ENCODE data around the gene BHMT2. TPM values are rescaled to one million over a fixed set of nuclear protein-coding genes. Genes with fewer than 3 reads are reported as not detected.

BHMT2 gene
- total RNA-seq, 1 experiment from 2014 or later = not detected

DNA sequence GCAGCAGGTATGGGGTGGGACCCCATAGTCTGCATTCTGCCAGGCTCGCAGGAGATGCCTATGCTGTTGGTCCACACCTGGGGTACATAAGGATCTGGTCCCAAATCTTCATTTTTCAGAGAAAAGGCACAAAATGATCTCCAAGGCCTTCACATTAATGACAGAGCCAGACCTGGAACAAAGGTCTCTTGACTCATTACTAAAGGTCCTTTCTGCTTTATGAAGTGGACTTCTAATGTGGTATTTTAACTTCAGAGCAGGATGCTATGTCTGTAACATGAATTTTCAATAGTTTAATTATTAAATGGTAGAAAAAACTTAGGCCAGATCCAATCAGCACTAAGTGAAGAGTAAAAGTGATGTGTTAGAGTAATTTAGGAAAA, 38.1 kb upstream of the BHMT2 start:
- Mint-ChIP-seq H3K27ac (ENCODE audit: unreplicated experiment) (no peak overlapping the region), H3K4me3 (ENCODE audit: low read depth, unreplicated experiment) (no peak overlapping the region), H3K27me3 (ENCODE audit: unreplicated experiment) (no peaks in the 10 kb centered on the region), H3K4me1 (ENCODE audit: low read depth, unreplicated experiment) (peaks cover 9% of the 10 kb centered on the region), H3K36me3 (ENCODE audit: insufficient read depth, unreplicated experiment) (no peaks in the 10 kb centered on the region), H3K9me3 (ENCODE audit: low read depth, unreplicated experiment) (no peaks in the 10 kb centered on the region)
- no TSS peak for BruUV-seq (replicated peaks)
- CTCF ChIA-PET = interaction anchor here (0.6 kb wide), 1 partner anchor 15 kb away, joined by 3 read pairs; no protein-coding TSS in a partner anchor
- TF ChIP-seq, protein P1, sequence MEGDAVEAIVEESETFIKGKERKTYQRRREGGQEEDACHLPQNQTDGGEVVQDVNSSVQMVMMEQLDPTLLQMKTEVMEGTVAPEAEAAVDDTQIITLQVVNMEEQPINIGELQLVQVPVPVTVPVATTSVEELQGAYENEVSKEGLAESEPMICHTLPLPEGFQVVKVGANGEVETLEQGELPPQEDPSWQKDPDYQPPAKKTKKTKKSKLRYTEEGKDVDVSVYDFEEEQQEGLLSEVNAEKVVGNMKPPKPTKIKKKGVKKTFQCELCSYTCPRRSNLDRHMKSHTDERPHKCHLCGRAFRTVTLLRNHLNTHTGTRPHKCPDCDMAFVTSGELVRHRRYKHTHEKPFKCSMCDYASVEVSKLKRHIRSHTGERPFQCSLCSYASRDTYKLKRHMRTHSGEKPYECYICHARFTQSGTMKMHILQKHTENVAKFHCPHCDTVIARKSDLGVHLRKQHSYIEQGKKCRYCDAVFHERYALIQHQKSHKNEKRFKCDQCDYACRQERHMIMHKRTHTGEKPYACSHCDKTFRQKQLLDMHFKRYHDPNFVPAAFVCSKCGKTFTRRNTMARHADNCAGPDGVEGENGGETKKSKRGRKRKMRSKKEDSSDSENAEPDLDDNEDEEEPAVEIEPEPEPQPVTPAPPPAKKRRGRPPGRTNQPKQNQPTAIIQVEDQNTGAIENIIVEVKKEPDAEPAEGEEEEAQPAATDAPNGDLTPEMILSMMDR (IDR thresholded peaks at IDR 0.05; ENCODE audit: unreplicated experiment) = no peak
- no peak for DNase-seq
- intact Hi-C loops (cut with micrococcal nuclease; ENCODE audit: unreplicated experiment) = no loop called here

DNA sequence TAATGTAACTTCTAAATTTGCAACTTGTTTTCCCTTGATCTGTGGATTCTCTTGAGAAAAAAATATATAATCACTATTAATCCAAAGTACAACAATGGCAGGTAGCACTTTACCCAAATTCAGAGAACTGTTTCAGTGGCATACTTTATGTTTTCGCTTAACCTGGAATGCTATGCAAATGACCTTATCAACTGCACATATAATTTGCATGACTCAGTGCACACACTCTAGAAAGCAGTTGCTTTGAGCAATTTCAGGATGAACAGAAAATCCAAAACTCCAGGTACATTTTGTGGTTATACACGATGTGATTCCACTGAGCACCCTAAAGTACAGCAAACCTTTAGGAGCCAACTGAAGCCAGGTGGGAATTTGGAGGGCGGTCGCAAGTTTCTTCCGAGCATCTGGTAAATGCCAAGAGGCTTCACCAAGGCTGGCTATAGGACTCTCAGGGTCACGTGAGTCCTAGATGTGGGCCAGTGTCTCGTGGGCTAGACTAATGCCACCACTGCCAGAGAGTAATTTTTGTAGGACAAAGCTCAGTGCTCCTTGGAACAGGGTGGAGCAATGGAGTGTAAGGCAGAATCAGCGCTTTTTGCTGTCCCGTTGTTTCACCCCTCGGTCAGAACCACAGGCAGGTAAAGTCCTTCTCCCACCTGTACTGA, 37.4 kb upstream of the BHMT2 start:
- CTCF ChIA-PET = no interaction called here

DNA sequence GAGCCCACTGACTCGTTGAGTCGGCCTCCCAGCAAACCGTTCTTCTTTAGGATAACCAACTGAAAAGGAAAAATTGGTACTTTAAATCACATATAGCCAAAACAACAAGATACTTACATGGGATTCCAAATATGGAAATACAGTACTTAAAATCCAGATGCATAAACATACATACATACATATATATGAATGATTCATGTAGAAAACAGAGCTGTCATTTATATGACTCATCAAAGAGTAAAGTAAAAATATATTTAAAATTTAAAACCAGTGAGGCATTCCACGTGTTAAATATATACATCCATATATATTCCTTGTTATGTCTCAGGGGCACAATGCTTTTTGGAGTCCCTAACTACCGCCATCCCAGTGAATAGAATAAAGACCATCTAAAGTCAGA, 36.8 kb upstream of the BHMT2 start:
- Mint-ChIP-seq H3K4me1 (ENCODE audit: low read depth, unreplicated experiment) (peaks cover 9% of the 10 kb centered on the region), H3K27ac (ENCODE audit: unreplicated experiment) (no peak overlapping the region), H3K36me3 (ENCODE audit: insufficient read depth, unreplicated experiment) (no peaks in the 10 kb centered on the region), H3K4me3 (ENCODE audit: low read depth, unreplicated experiment) (no peak overlapping the region), H3K9me3 (ENCODE audit: low read depth, unreplicated experiment) (no peaks in the 10 kb centered on the region), H3K27me3 (ENCODE audit: unreplicated experiment) (no peaks in the 10 kb centered on the region)
- CTCF ChIA-PET = no interaction called here
- TF ChIP-seq, protein P1 (IDR thresholded peaks at IDR 0.05; ENCODE audit: unreplicated experiment) = no peak
- intact Hi-C loops (cut with micrococcal nuclease; ENCODE audit: unreplicated experiment) = no loop called here
- no TSS peak for BruUV-seq (replicated peaks)
- DNase-seq = no peak

More for the DNA sequence above, 37.4 kb upstream of the BHMT2 start:
- no TSS peak for BruUV-seq (replicated peaks)
- Mint-ChIP-seq H3K27me3 (ENCODE audit: unreplicated experiment) (no peaks in the 10 kb centered on the region), H3K36me3 (ENCODE audit: insufficient read depth, unreplicated experiment) (no peaks in the 10 kb centered on the region), H3K4me1 (ENCODE audit: low read depth, unreplicated experiment) (peaks cover 9% of the 10 kb centered on the region), H3K4me3 (ENCODE audit: low read depth, unreplicated experiment) (no peak overlapping the region), H3K9me3 (ENCODE audit: low read depth, unreplicated experiment) (no peaks in the 10 kb centered on the region), H3K27ac (ENCODE audit: unreplicated experiment) (no peak overlapping the region)
- TF ChIP-seq, protein P1 (IDR thresholded peaks at IDR 0.05; ENCODE audit: unreplicated experiment) = no peak
- DNase-seq = no peak
- intact Hi-C loops (cut with micrococcal nuclease; ENCODE audit: unreplicated experiment) = no loop called here

DNA sequence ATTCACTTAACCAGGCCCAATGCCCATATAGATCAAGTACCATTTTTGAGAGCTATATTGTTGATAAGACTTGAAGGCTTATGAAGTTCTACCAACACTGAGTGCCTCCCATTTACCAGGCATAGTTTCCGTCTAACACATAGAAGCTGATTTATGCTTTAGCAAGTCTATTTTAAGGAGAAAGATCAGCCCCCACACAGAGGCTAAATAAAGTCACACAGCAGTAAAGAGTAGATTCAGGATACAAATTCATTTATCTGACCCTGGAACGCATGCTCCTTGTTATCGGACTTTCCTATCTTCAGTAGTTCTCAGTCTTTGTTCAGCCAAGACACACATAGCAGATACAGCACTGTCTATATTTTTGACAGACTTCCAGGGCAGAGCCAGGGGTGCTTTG, 34.3 kb upstream of the BHMT2 start:
- TF ChIP-seq, protein P1 (IDR thresholded peaks at IDR 0.05; ENCODE audit: unreplicated experiment) = no peak
- DNase-seq = no peak
- H3K4me1 Mint-ChIP-seq (ENCODE audit: low read depth, unreplicated experiment) = peaks cover 9% of the 10 kb centered on the region
- no TSS peak for BruUV-seq (replicated peaks)
- CTCF ChIA-PET = interaction anchor here (0.7 to 1.1 kb wide), 2 partner anchors 10 to 375 kb away, joined by 3 to 4 read pairs; no protein-coding TSS in a partner anchor
- peaks cover 2% of the 10 kb centered on the region for H3K27me3 Mint-ChIP-seq (ENCODE audit: unreplicated experiment)
- no peaks in the 10 kb centered on the region for H3K36me3 Mint-ChIP-seq (ENCODE audit: insufficient read depth, unreplicated experiment)
- intact Hi-C loops (cut with micrococcal nuclease; ENCODE audit: unreplicated experiment) = no loop called here
- no peaks in the 10 kb centered on the region for H3K9me3 Mint-ChIP-seq (ENCODE audit: low read depth, unreplicated experiment)
- no peak overlapping the region for H3K4me3 Mint-ChIP-seq (ENCODE audit: low read depth, unreplicated experiment)
- H3K27ac Mint-ChIP-seq (ENCODE audit: unreplicated experiment) = no peak overlapping the region

Measured in Calu3 (cell line).